ENCODE results near the gene AGAP1.

The AGAP1 gene

GRCh38 chr2:236113948-236114347, 620.1 kb downstream of the AGAP1 start:
- no peak overlapping the region for H3K9ac ChIP-seq (ENCODE audit: low read length)
- H3K36me3 ChIP-seq (ENCODE audit: control insufficient read depth, insufficient read depth, low read length), result no peaks in the 10 kb centered on the region
- H3K4me3 ChIP-seq (ENCODE audit: low read length), result no peak overlapping the region
- no peaks in the 10 kb centered on the region for H3K27me3 ChIP-seq (ENCODE audit: control insufficient read depth, insufficient read depth, low read length)
- peaks cover 19% of the 10 kb centered on the region for H3K4me1 ChIP-seq (ENCODE audit: control insufficient read depth, insufficient read depth, low read length)
- no peaks in the 10 kb centered on the region for H3K9me3 ChIP-seq (ENCODE audit: control insufficient read depth, low read length)

GRCh38 chr2:236114959-236115358, 621.1 kb downstream of the AGAP1 start:
- no peaks in the 10 kb centered on the region for H3K27me3 ChIP-seq (ENCODE audit: control insufficient read depth, insufficient read depth, low read length)
- no peak overlapping the region for H3K4me3 ChIP-seq (ENCODE audit: low read length)
- no peaks in the 10 kb centered on the region for H3K9me3 ChIP-seq (ENCODE audit: control insufficient read depth, low read length)
- peaks cover 24% of the 10 kb centered on the region for H3K4me1 ChIP-seq (ENCODE audit: control insufficient read depth, insufficient read depth, low read length)
- no peaks in the 10 kb centered on the region for H3K36me3 ChIP-seq (ENCODE audit: control insufficient read depth, insufficient read depth, low read length)
- H3K9ac ChIP-seq (ENCODE audit: low read length), result no peak overlapping the region

GRCh38 chr2:236117401-236117800, 623.6 kb downstream of the AGAP1 start:
- Histone ChIP-seq H3K4me3 (ENCODE audit: low read length) (no peak overlapping the region), H3K4me1 (ENCODE audit: control insufficient read depth, insufficient read depth, low read length) (peaks cover 37% of the 10 kb centered on the region), H3K9me3 (ENCODE audit: control insufficient read depth, low read length) (no peaks in the 10 kb centered on the region), H3K27me3 (ENCODE audit: control insufficient read depth, insufficient read depth, low read length) (no peaks in the 10 kb centered on the region), H3K36me3 (ENCODE audit: control insufficient read depth, insufficient read depth, low read length) (no peaks in the 10 kb centered on the region), H3K9ac (ENCODE audit: low read length) (no peak overlapping the region)

- no peak overlapping the region for H3K4me3 ChIP-seq (ENCODE audit: low read length)
Measured at GRCh38 chr2:236117861-236118269, 624.0 kb downstream of the AGAP1 start.

GRCh38 chr2:236119003-236119402, 625.2 kb downstream of the AGAP1 start:
- H3K4me3 ChIP-seq (ENCODE audit: low read length), result no peak overlapping the region
- peaks cover 37% of the 10 kb centered on the region for H3K4me1 ChIP-seq (ENCODE audit: control insufficient read depth, insufficient read depth, low read length)
- no peaks in the 10 kb centered on the region for H3K27me3 ChIP-seq (ENCODE audit: control insufficient read depth, insufficient read depth, low read length)
- H3K9me3 ChIP-seq (ENCODE audit: control insufficient read depth, low read length), result no peaks in the 10 kb centered on the region
- H3K36me3 ChIP-seq (ENCODE audit: control insufficient read depth, insufficient read depth, low read length), result no peaks in the 10 kb centered on the region
- H3K9ac ChIP-seq (ENCODE audit: low read length), result no peak overlapping the region

More at GRCh38 chr2:236117861-236118269, 624.0 kb downstream of the AGAP1 start:
- Histone ChIP-seq H3K9ac (ENCODE audit: low read length) (no peak overlapping the region), H3K36me3 (ENCODE audit: control insufficient read depth, insufficient read depth, low read length) (no peaks in the 10 kb centered on the region), H3K27me3 (ENCODE audit: control insufficient read depth, insufficient read depth, low read length) (no peaks in the 10 kb centered on the region), H3K4me1 (ENCODE audit: control insufficient read depth, insufficient read depth, low read length) (peaks cover 37% of the 10 kb centered on the region), H3K9me3 (ENCODE audit: control insufficient read depth, low read length) (no peaks in the 10 kb centered on the region)

- Histone ChIP-seq H3K27me3 (ENCODE audit: control insufficient read depth, insufficient read depth, low read length) (no peaks in the 10 kb centered on the region), H3K4me3 (ENCODE audit: low read length) (no peak overlapping the region), H3K4me1 (ENCODE audit: control insufficient read depth, insufficient read depth, low read length) (peaks cover 37% of the 10 kb centered on the region), H3K36me3 (ENCODE audit: control insufficient read depth, insufficient read depth, low read length) (no peaks in the 10 kb centered on the region), H3K9ac (ENCODE audit: low read length) (no peak overlapping the region), H3K9me3 (ENCODE audit: control insufficient read depth, low read length) (no peaks in the 10 kb centered on the region)
Measured at GRCh38 chr2:236119476-236119875, 625.6 kb downstream of the AGAP1 start.

GRCh38 chr2:236120141-236120601, 626.3 kb downstream of the AGAP1 start:
- H3K4me3 ChIP-seq (ENCODE audit: low read length), result no peak overlapping the region
- no peaks in the 10 kb centered on the region for H3K36me3 ChIP-seq (ENCODE audit: control insufficient read depth, insufficient read depth, low read length)
- no peaks in the 10 kb centered on the region for H3K27me3 ChIP-seq (ENCODE audit: control insufficient read depth, insufficient read depth, low read length)
- no peaks in the 10 kb centered on the region for H3K9me3 ChIP-seq (ENCODE audit: control insufficient read depth, low read length)
- H3K4me1 ChIP-seq (ENCODE audit: control insufficient read depth, insufficient read depth, low read length), result peaks cover 37% of the 10 kb centered on the region
- H3K9ac ChIP-seq (ENCODE audit: low read length), result no peak overlapping the region

- H3K9ac ChIP-seq (ENCODE audit: low read length), result no peak overlapping the region
- no peaks in the 10 kb centered on the region for H3K9me3 ChIP-seq (ENCODE audit: control insufficient read depth, low read length)
- no peaks in the 10 kb centered on the region for H3K27me3 ChIP-seq (ENCODE audit: control insufficient read depth, insufficient read depth, low read length)
- H3K36me3 ChIP-seq (ENCODE audit: control insufficient read depth, insufficient read depth, low read length), result no peaks in the 10 kb centered on the region
- peaks cover 37% of the 10 kb centered on the region for H3K4me1 ChIP-seq (ENCODE audit: control insufficient read depth, insufficient read depth, low read length)
- no peak overlapping the region for H3K4me3 ChIP-seq (ENCODE audit: low read length)
Measured at GRCh38 chr2:236120829-236121228, 627.0 kb downstream of the AGAP1 start.

- Histone ChIP-seq H3K27me3 (ENCODE audit: control insufficient read depth, insufficient read depth, low read length) (no peaks in the 10 kb centered on the region), H3K4me3 (ENCODE audit: low read length) (no peak overlapping the region), H3K36me3 (ENCODE audit: control insufficient read depth, insufficient read depth, low read length) (no peaks in the 10 kb centered on the region), H3K9me3 (ENCODE audit: control insufficient read depth, low read length) (no peaks in the 10 kb centered on the region), H3K9ac (ENCODE audit: low read length) (no peak overlapping the region), H3K4me1 (ENCODE audit: control insufficient read depth, insufficient read depth, low read length) (peaks cover 37% of the 10 kb centered on the region)
Measured at GRCh38 chr2:236121546-236121945, 627.7 kb downstream of the AGAP1 start.

GRCh38 chr2:236122236-236122635, 628.4 kb downstream of the AGAP1 start:
- Histone ChIP-seq H3K9me3 (ENCODE audit: control insufficient read depth, low read length) (no peaks in the 10 kb centered on the region), H3K9ac (ENCODE audit: low read length) (no peak overlapping the region), H3K27me3 (ENCODE audit: control insufficient read depth, insufficient read depth, low read length) (no peaks in the 10 kb centered on the region), H3K4me3 (ENCODE audit: low read length) (no peak overlapping the region), H3K36me3 (ENCODE audit: control insufficient read depth, insufficient read depth, low read length) (no peaks in the 10 kb centered on the region), H3K4me1 (ENCODE audit: control insufficient read depth, insufficient read depth, low read length) (peaks cover 36% of the 10 kb centered on the region)

- H3K9me3 ChIP-seq (ENCODE audit: control insufficient read depth, low read length), result no peaks in the 10 kb centered on the region
- H3K4me1 ChIP-seq (ENCODE audit: control insufficient read depth, insufficient read depth, low read length), result peaks cover 21% of the 10 kb centered on the region
- no peak overlapping the region for H3K9ac ChIP-seq (ENCODE audit: low read length)
- H3K36me3 ChIP-seq (ENCODE audit: control insufficient read depth, insufficient read depth, low read length), result no peaks in the 10 kb centered on the region
- no peaks in the 10 kb centered on the region for H3K27me3 ChIP-seq (ENCODE audit: control insufficient read depth, insufficient read depth, low read length)
- no peak overlapping the region for H3K4me3 ChIP-seq (ENCODE audit: low read length)
Measured at GRCh38 chr2:236123716-236124115, 629.9 kb downstream of the AGAP1 start.

GRCh38 chr2:236124182-236124893, 630.5 kb downstream of the AGAP1 start:
- no peak overlapping the region for H3K9ac ChIP-seq (ENCODE audit: low read length)
- no peaks in the 10 kb centered on the region for H3K27me3 ChIP-seq (ENCODE audit: control insufficient read depth, insufficient read depth, low read length)
- peaks cover 15% of the 10 kb centered on the region for H3K4me1 ChIP-seq (ENCODE audit: control insufficient read depth, insufficient read depth, low read length)
- no peaks in the 10 kb centered on the region for H3K36me3 ChIP-seq (ENCODE audit: control insufficient read depth, insufficient read depth, low read length)
- no peaks in the 10 kb centered on the region for H3K9me3 ChIP-seq (ENCODE audit: control insufficient read depth, low read length)
- no peak overlapping the region for H3K4me3 ChIP-seq (ENCODE audit: low read length)

All from mucosa of stomach (tissue), 1 donor.